AG10803 (cell line): Measurements from ENCODE around the gene OR6S1.
"Not testable (repeated sequence)": the region's sequence is repeated elsewhere in the genome, so short reads cannot be mapped to it uniquely, and the experiment has no call there.

Experiments
- DNase-seq: peaks from one replicate; pipeline ENCODE4 v3.0.0; 2010; ENCODE audit warnings: low read depth
- H3K4me3 ChIP-seq: 2 replicates; pipeline ENCODE4 v1.5.1; 2011; ENCODE audit warnings: mild to moderate bottlenecking, low read length, control low read depth
- CTCF ChIP-seq: conservative IDR thresholded peaks from 2 replicates; pipeline ENCODE4 v1.5.1; 2011; ENCODE audit warnings: mild to moderate bottlenecking, low read length, control low read depth, inconsistent platforms

The OR6S1 gene

GRCh38 chr14:20656274-20656673 lies 14.8 kb upstream of the OR6S1 start:
- DNase-seq = no peak
- TF ChIP-seq CTCF = no peak
- H3K4me3 ChIP-seq = no peak overlapping the region

GRCh38 chr14:20655851-20656250 lies 14.4 kb upstream of the OR6S1 start:
- no peak for TF ChIP-seq CTCF
- H3K4me3 ChIP-seq = no peak overlapping the region
- DNase-seq = no peak

GRCh38 chr14:20652996-20653975 lies 11.8 kb upstream of the OR6S1 start:
- no peak overlapping the region; the same call in 1 of the 2 replicates for H3K4me3 ChIP-seq
- TF ChIP-seq CTCF = no peak
- DNase-seq = peak; percentile 55

GRCh38 chr14:20645481-20645880 lies 4.0 kb upstream of the OR6S1 start:
- no peak for DNase-seq

GRCh38 chr14:20644520-20644919 lies 3.0 kb upstream of the OR6S1 start:
- no peak overlapping the region for H3K4me3 ChIP-seq
- DNase-seq = no peak
- TF ChIP-seq CTCF = no peak

More at GRCh38 chr14:20645481-20645880, 4.0 kb upstream of the OR6S1 start:
- H3K4me3 ChIP-seq = no peak overlapping the region
- TF ChIP-seq CTCF = no peak

- not testable (repeated sequence) for DNase-seq, H3K4me3 ChIP-seq
Measured at GRCh38 chr14:20642755-20643154, 1.3 kb upstream of the OR6S1 start.

- no peak for DNase-seq
- TF ChIP-seq CTCF = no peak
- H3K4me3 ChIP-seq = no peak overlapping the region
Measured at GRCh38 chr14:20642182-20642581, 691 bp upstream of the OR6S1 start.
